ENCODE data around the gene ZSCAN30.
A peak's percentile ranks its signal among the peaks of the same experiment; 100 is the strongest.
"Not testable (repeated sequence)": the region's sequence is repeated elsewhere in the genome, so short reads cannot be mapped to it uniquely, and the experiment has no call there.

ZSCAN30 gene

DNA sequence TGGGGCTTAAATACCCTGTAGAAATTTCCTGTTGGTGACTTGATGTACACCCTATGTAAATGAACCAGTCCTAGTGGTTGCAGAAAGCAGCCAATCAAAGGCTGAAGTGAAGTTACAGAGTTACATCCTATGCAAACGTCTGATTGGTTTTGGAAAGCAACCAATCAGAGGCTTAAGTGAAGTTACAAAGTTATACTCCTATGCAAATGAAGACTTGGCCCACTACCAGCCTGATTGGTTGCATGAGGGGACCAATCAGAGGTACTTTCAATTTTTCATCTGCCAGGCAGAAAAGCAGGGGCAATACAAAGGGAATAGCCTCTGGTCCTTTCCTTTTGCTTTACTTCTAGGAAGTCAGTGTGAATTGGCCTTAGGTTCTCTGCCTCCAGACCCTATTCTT lies 62.8 kb downstream of the ZSCAN30 start:
- H2BK12ac ChIP-seq (ENCODE audit: low read length in 2 of 2) = no peak overlapping the region

GRCh38 chr18:35223797-35224196 lies 66.2 kb downstream of the ZSCAN30 start:
- Histone ChIP-seq H2BK5ac (ENCODE audit: low read depth, low read length, poor library complexity, severe bottlenecking) (no peak overlapping the region), H3K14ac (ENCODE audit: low read length in 2 of 2) (no peak overlapping the region), H3K79me1 (replicated peaks; ENCODE audit: low read length, poor library complexity, severe bottlenecking) (no peaks in the 10 kb centered on the region), H2BK15ac (ENCODE audit: low read depth, poor library complexity, severe bottlenecking) (no peak overlapping the region), H3K23ac (ENCODE audit: low read length in 2 of 2) (no peak overlapping the region), H4K8ac (ENCODE audit: low read length) (no peak overlapping the region), H3K4me1 (ENCODE audit: control insufficient read depth, insufficient read depth, low read depth, low read length) (no peaks in the 10 kb centered on the region), H2AFZ (ENCODE audit: low read depth, low read length) (no peak overlapping the region), H3K4ac (ENCODE audit: low read depth in 1 of 2, low read length in 2 of 2) (no peak overlapping the region), H3K9ac (ENCODE audit: low read length) (no peak overlapping the region), H3K4me2 (ENCODE audit: low read length, poor library complexity, severe bottlenecking) (no peak overlapping the region), H3K27ac (ENCODE audit: low read length, poor library complexity, severe bottlenecking) (no peak overlapping the region), H2BK120ac (ENCODE audit: low read depth, low read length) (no peak overlapping the region), H4K91ac (ENCODE audit: low read length) (no peak overlapping the region), H3K36me3 (ENCODE audit: control insufficient read depth in 1 of 2, insufficient read depth in 2 of 2, low read depth in 1 of 2, low read length in 2 of 2) (no peaks in the 10 kb centered on the region), H3K4me3 (ENCODE audit: insufficient read depth in 1 of 2, low read depth in 1 of 2, low read length in 2 of 2) (no peak overlapping the region), H3K27me3 (ENCODE audit: control insufficient read depth in 1 of 2, insufficient read depth in 1 of 2, low read length in 2 of 2) (no peaks in the 10 kb centered on the region), H3K18ac (ENCODE audit: low read depth in 1 of 2, low read length in 2 of 2) (no peak overlapping the region), H2BK12ac (ENCODE audit: low read length in 2 of 2) (no peak overlapping the region), H3K9me3 (ENCODE audit: control insufficient read depth, low read length) (no peaks in the 10 kb centered on the region), H2AK5ac (ENCODE audit: low read length, severe bottlenecking) (no peak overlapping the region)
- 91% methylated on average over 3 of the region's 3 CpGs for WGBS
- no peak for DNase-seq

More for the DNA sequence above, 62.8 kb downstream of the ZSCAN30 start:
- Histone ChIP-seq H4K8ac (ENCODE audit: low read length) (no peak overlapping the region), H3K4me2 (ENCODE audit: low read length, poor library complexity, severe bottlenecking) (no peak overlapping the region), H3K4ac (ENCODE audit: low read depth in 1 of 2, low read length in 2 of 2) (no peak overlapping the region), H2AFZ (ENCODE audit: low read depth, low read length) (no peak overlapping the region), H3K27ac (ENCODE audit: low read length, poor library complexity, severe bottlenecking) (no peak overlapping the region), H3K18ac (ENCODE audit: low read depth in 1 of 2, low read length in 2 of 2) (no peak overlapping the region), H3K4me1 (ENCODE audit: control insufficient read depth, insufficient read depth, low read depth, low read length) (no peaks in the 10 kb centered on the region), H3K79me1 (replicated peaks; ENCODE audit: low read length, poor library complexity, severe bottlenecking) (no peaks in the 10 kb centered on the region), H2BK5ac (ENCODE audit: low read depth, low read length, poor library complexity, severe bottlenecking) (no peak overlapping the region), H2AK5ac (ENCODE audit: low read length, severe bottlenecking) (no peak overlapping the region), H3K4me3 (ENCODE audit: insufficient read depth in 1 of 2, low read depth in 1 of 2, low read length in 2 of 2) (no peak overlapping the region), H4K91ac (ENCODE audit: low read length) (no peak overlapping the region), H3K9me3 (ENCODE audit: control insufficient read depth, low read length) (no peaks in the 10 kb centered on the region), H2BK15ac (ENCODE audit: low read depth, poor library complexity, severe bottlenecking) (no peak overlapping the region), H3K36me3 (ENCODE audit: control insufficient read depth in 1 of 2, insufficient read depth in 2 of 2, low read depth in 1 of 2, low read length in 2 of 2) (no peaks in the 10 kb centered on the region), H3K23ac (ENCODE audit: low read length in 2 of 2) (no peak overlapping the region), H3K27me3 (ENCODE audit: control insufficient read depth in 1 of 2, insufficient read depth in 1 of 2, low read length in 2 of 2) (no peaks in the 10 kb centered on the region), H3K9ac (ENCODE audit: low read length) (no peak overlapping the region), H2BK120ac (ENCODE audit: low read depth, low read length) (no peak overlapping the region), H3K14ac (ENCODE audit: low read length in 2 of 2) (no peak overlapping the region)
- no peak for DNase-seq
- 82% methylated on average over 1 of the region's 1 CpG for WGBS

DNA sequence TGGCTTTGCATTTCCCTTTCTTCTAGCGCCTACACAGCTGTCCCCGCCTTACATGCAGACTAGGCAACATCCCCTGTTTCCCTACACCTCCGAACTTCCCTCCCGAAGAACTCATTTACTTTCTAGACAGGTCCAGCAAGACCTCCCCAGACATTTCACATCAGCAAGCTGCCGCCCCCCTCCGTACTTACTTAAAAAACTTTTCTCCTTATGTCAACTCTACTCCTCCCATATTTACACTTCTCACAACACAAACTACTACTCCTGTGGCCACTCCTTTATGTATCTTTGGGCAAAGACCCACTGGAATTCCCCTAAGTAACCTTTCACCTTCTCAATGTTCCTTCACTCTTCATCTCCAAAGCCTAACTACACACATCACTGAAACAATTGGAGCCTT lies 69.6 kb downstream of the ZSCAN30 start:
- no peak overlapping the region for H2BK5ac ChIP-seq (ENCODE audit: low read depth, low read length, poor library complexity, severe bottlenecking)
- no peak overlapping the region for H3K18ac ChIP-seq (ENCODE audit: low read depth in 1 of 2, low read length in 2 of 2)
- H2AK5ac ChIP-seq (ENCODE audit: low read length, severe bottlenecking) = no peak overlapping the region
- no peak overlapping the region for H3K23ac ChIP-seq (ENCODE audit: low read length in 2 of 2)
- no peak overlapping the region for H2BK12ac ChIP-seq (ENCODE audit: low read length in 2 of 2)
- H2AFZ ChIP-seq (ENCODE audit: low read depth, low read length) = no peak overlapping the region
- no peak overlapping the region for H3K9ac ChIP-seq (ENCODE audit: low read length)
- no peak overlapping the region for H4K8ac ChIP-seq (ENCODE audit: low read length)
- no peaks in the 10 kb centered on the region for H3K9me3 ChIP-seq (ENCODE audit: control insufficient read depth, low read length)
- no peaks in the 10 kb centered on the region for H3K4me1 ChIP-seq (ENCODE audit: control insufficient read depth, insufficient read depth, low read depth, low read length)
- H3K4me2 ChIP-seq (ENCODE audit: low read length, poor library complexity, severe bottlenecking) = no peak overlapping the region
- no peak overlapping the region for H3K14ac ChIP-seq (ENCODE audit: low read length in 2 of 2)
- H2BK120ac ChIP-seq (ENCODE audit: low read depth, low read length) = no peak overlapping the region
- no peaks in the 10 kb centered on the region for H3K36me3 ChIP-seq (ENCODE audit: control insufficient read depth in 1 of 2, insufficient read depth in 2 of 2, low read depth in 1 of 2, low read length in 2 of 2)
- H3K79me1 ChIP-seq (replicated peaks; ENCODE audit: low read length, poor library complexity, severe bottlenecking) = no peaks in the 10 kb centered on the region
- H3K4ac ChIP-seq (ENCODE audit: low read depth in 1 of 2, low read length in 2 of 2) = no peak overlapping the region
- no peak overlapping the region for H4K91ac ChIP-seq (ENCODE audit: low read length)
- no peak for DNase-seq
- H3K27ac ChIP-seq (ENCODE audit: low read length, poor library complexity, severe bottlenecking) = no peak overlapping the region
- H2BK15ac ChIP-seq (ENCODE audit: low read depth, poor library complexity, severe bottlenecking) = no peak overlapping the region
- no peaks in the 10 kb centered on the region for H3K27me3 ChIP-seq (ENCODE audit: control insufficient read depth in 1 of 2, insufficient read depth in 1 of 2, low read length in 2 of 2)
- 81% methylated on average over 6 of the region's 6 CpGs for WGBS
- H3K4me3 ChIP-seq (ENCODE audit: insufficient read depth in 1 of 2, low read depth in 1 of 2, low read length in 2 of 2) = no peak overlapping the region

DNA sequence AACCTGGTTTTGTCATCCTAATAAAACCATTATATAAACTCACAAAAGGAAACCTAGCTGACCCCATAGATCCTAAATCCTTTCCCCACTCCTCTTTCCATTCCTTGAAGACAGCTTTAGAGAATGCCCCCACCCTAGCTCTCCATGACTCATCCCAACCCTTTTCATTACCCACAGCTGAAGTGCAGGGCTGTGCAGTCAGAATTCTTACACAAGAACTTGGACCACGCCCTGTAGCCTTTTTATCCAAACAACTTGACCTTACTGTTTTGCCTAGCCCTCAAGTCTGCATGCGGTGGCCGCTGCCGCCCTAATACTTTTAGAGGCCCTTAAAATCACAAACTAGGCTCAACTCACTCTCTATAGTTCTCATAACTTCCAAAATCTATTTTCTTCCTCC lies 70.7 kb downstream of the ZSCAN30 start:
- not testable (repeated sequence) for H2BK5ac ChIP-seq (ENCODE audit: low read depth, low read length, poor library complexity, severe bottlenecking); H3K9ac ChIP-seq (ENCODE audit: low read length); H3K4me3 ChIP-seq (ENCODE audit: insufficient read depth in 1 of 2, low read depth in 1 of 2, low read length in 2 of 2); H3K4me2 ChIP-seq (ENCODE audit: low read length, poor library complexity, severe bottlenecking); H3K27ac ChIP-seq (ENCODE audit: low read length, poor library complexity, severe bottlenecking); H3K36me3 ChIP-seq (ENCODE audit: control insufficient read depth in 1 of 2, insufficient read depth in 2 of 2, low read depth in 1 of 2, low read length in 2 of 2); H2AK5ac ChIP-seq (ENCODE audit: low read length, severe bottlenecking); H3K14ac ChIP-seq (ENCODE audit: low read length in 2 of 2); H2AFZ ChIP-seq (ENCODE audit: low read depth, low read length); H3K4ac ChIP-seq (ENCODE audit: low read depth in 1 of 2, low read length in 2 of 2); H4K8ac ChIP-seq (ENCODE audit: low read length); H2BK120ac ChIP-seq (ENCODE audit: low read depth, low read length); H3K27me3 ChIP-seq (ENCODE audit: control insufficient read depth in 1 of 2, insufficient read depth in 1 of 2, low read length in 2 of 2); H3K23ac ChIP-seq (ENCODE audit: low read length in 2 of 2); H2BK12ac ChIP-seq (ENCODE audit: low read length in 2 of 2); H3K4me1 ChIP-seq (ENCODE audit: control insufficient read depth, insufficient read depth, low read depth, low read length); H3K79me1 ChIP-seq (replicated peaks; ENCODE audit: low read length, poor library complexity, severe bottlenecking); H4K91ac ChIP-seq (ENCODE audit: low read length); H3K9me3 ChIP-seq (ENCODE audit: control insufficient read depth, low read length); H2BK15ac ChIP-seq (ENCODE audit: low read depth, poor library complexity, severe bottlenecking); H3K18ac ChIP-seq (ENCODE audit: low read depth in 1 of 2, low read length in 2 of 2)
- peak; percentile 39 for DNase-seq
- 49% methylated on average over 4 of the region's 4 CpGs for whole genome bisulfite sequencing
